AG08395 (cell line): Measurements from ENCODE around the gene GOLPH3L.
"Not testable (repeated sequence)": the region's sequence is repeated elsewhere in the genome, so short reads cannot be mapped to it uniquely, and the experiment has no call there.

Experiments used
- DNase-seq: peaks from one replicate; pipeline ENCODE4 v3.0.0; 2012; ENCODE audit warnings: mixed read lengths, low spot score

GOLPH3L gene

DNA sequence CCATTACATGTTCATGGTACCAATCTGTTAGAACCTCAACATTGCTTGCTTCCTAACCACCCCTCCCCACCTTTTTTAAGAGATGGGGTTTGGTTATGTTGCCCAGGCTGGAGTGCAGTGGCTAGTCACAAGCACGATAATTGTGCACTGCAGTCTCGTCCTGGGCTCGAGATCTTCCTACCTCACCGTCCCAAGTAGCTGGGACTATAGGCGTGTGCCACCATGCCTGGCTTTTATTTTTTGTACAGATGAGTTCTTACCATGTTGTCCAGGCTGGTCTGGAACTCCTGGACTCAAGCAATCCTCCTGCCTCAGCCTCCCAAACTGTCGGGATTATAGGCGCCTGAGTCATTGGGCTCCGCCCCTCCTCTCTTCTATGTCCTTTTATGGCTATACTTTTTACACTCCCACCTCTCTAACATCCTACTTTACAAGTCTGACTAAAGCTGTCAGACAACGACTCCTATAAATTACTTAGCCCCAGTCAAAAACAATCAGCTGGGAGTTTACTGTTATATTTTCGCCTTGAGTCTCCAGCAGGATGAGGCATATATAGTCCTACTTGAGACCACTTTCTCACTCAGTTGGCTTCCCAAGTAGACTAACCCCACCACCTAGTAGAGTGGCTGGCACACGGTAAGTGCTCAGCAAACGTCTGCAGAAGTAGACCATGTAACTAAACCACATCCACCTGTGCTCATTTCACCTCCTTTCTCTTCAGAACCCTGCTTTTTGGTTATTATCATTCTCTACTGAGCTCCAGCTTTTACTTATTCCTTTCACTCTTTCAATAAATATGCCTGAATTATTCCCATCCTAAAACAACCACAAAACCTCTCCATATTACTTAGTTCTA is 81.4 kb downstream of the GOLPH3L start:
- no peak for DNase-seq

GRCh38 chr1:150613061-150613920 is 83.7 kb downstream of the GOLPH3L start:
- peak; percentile 71 for DNase-seq

DNA sequence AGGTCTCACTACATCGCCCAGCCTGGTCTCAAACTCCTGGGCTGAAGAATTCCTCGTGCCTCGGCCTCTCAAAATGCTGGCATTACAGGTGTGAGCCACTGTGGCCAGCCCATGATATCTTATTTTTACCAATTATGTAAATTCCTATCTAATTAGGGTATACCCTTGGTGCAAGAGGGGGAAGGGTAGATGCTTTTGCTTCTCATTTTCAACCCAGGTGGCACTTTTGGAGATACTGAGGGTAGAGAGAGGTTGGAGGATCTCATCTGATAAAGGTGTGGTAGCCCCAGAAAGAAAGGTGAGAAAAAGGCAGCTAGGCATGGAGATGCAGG is 85.0 kb downstream of the GOLPH3L start:
- DNase-seq = no peak

GRCh38 chr1:150610576-150610975 is 86.4 kb downstream of the GOLPH3L start:
- DNase-seq = no peak

- DNase-seq = no peak
Measured at GRCh38 chr1:150609732-150610131, 87.2 kb downstream of the GOLPH3L start.

DNA sequence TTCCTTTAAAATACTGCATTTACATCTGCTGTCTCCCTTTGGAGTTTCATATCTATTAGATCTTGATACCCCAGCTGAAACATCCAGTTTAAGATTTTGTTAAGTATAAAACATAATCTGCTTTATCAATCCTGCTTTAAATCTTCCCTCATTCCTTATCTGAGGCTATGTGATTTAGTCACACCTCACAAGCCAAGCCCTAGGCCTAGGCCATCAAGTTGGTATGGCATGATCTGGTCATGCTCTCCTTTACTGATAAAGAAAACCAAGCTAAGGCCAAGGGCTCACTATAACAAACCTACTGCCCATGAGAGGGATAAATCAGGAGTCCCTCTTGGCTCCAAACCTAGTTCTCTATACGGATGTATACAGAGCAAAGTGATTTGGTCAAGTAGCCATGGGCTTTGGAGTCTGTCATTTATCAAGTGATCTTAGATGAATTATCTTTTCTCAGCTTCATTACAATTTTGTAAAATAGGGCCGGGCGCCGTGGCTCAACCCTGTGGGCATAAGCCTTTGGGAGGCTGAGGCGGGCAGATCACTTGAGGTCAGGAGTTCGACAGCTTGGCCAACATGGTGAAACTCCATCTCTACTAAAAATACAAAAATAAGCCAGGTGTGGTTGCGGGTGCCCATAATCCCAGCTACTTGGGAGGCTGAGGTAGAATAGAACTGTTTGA is 90.4 kb downstream of the GOLPH3L start:
- DNase-seq = no peak

DNA sequence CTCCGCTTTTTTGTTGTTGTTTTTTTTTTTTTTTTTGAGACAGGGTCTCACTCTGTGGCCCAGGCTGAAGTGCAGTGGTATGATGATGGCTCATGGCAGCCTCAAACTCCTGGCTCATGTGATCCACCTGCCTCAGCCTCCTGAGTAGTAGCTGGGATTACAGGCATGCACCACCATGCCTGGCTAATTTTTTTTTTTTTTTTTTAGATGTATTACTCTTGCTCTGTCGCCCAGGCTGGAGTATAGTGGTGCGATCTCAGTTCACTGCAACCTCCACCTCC is 91.6 kb downstream of the GOLPH3L start:
- not testable (repeated sequence) for DNase-seq

GRCh38 chr1:150604226-150604588 is 92.7 kb downstream of the GOLPH3L start:
- no peak for DNase-seq

- DNase-seq = no peak
Measured at GRCh38 chr1:150603711-150604110, 93.2 kb downstream of the GOLPH3L start.

DNA sequence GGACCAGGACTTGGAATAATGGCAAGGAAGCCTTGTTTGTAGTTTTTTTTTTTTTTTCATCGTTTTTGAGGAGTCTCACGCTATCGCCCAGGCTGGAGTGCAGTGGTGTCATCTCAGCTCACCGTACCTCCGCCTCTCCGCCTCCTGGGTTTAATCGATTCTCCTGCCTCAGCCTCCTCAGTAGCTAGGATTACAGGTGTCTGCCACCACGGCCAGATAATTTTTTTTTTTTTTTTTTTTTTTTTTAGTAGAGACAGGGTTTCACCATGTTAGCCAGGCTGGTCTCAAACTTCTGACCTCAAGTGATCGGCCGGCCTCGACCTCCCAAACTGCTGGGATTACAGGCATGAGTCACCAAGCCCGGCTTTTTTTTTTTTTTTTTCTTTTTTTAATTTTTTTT is 94.6 kb downstream of the GOLPH3L start:
- not testable (repeated sequence) for DNase-seq

- DNase-seq = no peak
Measured at GRCh38 chr1:150601540-150601939, 95.4 kb downstream of the GOLPH3L start.

GRCh38 chr1:150598346-150598745 is 98.6 kb downstream of the GOLPH3L start:
- DNase-seq = not testable (repeated sequence)

DNA sequence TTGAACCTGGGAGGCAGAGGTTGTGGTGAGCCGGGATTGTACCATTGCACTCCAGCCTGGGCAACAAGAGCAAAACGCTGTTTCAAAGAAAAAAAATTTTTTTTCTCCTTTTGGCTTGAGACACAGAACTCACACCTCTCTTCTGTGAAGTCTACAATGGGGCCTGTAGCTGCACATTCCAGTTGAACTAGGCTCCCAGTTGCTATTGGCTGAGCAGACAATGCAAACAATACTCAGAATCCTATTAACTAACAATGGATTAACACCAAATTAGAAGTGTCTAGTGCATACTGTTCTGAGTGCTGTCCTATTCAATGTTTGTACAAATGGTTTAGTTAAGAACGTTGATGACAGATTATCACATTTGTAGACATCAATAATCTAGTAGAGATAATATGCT is 100.0 kb downstream of the GOLPH3L start:
- DNase-seq = no peak
